Glutamatergic neuron (in vitro differentiated cells): ENCODE measurements around the gene PLSCR3. TPM values are rescaled to one million over a fixed set of nuclear protein-coding genes. Genes with fewer than 3 reads are reported as not detected.
A peak's percentile ranks its signal among the peaks of the same experiment; 100 is the strongest.

Source experiments
- DNase-seq: peaks from one replicate; pipeline ENCODE4 v3.0.0; 2022
- H3K27ac Mint-ChIP-seq: one replicate; pipeline ENCODE4 v1.8.0; 2020; ENCODE audit warnings: mild to moderate bottlenecking, mixed read lengths, inconsistent platforms; ENCODE audit not compliant: unreplicated experiment
- H3K27me3 Mint-ChIP-seq: one replicate; pipeline ENCODE4 v1.8.0; 2020; ENCODE audit warnings: mild to moderate bottlenecking, moderate library complexity, mixed read lengths, inconsistent platforms; ENCODE audit not compliant: unreplicated experiment
- H3K36me3 Mint-ChIP-seq: one replicate; pipeline ENCODE4 v1.8.0; 2020; ENCODE audit warnings: mild to moderate bottlenecking, mixed read lengths, inconsistent platforms; ENCODE audit not compliant: unreplicated experiment
- H3K4me1 Mint-ChIP-seq: one replicate; pipeline ENCODE4 v1.8.0; 2020; ENCODE audit warnings: mild to moderate bottlenecking, low read depth, mixed read lengths, inconsistent platforms; ENCODE audit not compliant: unreplicated experiment
- H3K4me3 Mint-ChIP-seq: one replicate; pipeline ENCODE4 v1.8.0; 2020; ENCODE audit warnings: mild to moderate bottlenecking, mixed read lengths, inconsistent platforms; ENCODE audit not compliant: unreplicated experiment
- H3K9me3 Mint-ChIP-seq: one replicate; pipeline ENCODE4 v1.8.0; 2020; ENCODE audit warnings: mild to moderate bottlenecking, moderate library complexity, mixed read lengths, inconsistent platforms; ENCODE audit not compliant: unreplicated experiment
- total RNA-seq: library from RNA; stranded (reverse); fragmentation: NEBNext Ultra II Directional; extraction: Animal tissue kit (Norgen Biotek cat#: 25700); gene quantifications from one replicate; pipeline ENCODE4 v1.2.1, GENCODE V29; 2021; ENCODE audit not compliant: unreplicated experiment
- TF ChIP-seq, protein P1 (sequence below): fragments of 200-600 bp; sonication (generic); IDR thresholded peaks from one replicate; pipeline ENCODE4 v1.5.0; 2021; ENCODE audit not compliant: partially characterized antibody, unreplicated experiment

PLSCR3 gene
- total RNA-seq, 1 donor from 2014 or later = 78.1 TPM

- DNase-seq = peak; percentile 57
- peak overlapping the region; percentile 86 for H3K4me3 Mint-ChIP-seq
- H3K36me3 Mint-ChIP-seq = no peaks in the 10 kb centered on the region
- H3K27ac Mint-ChIP-seq = peak overlapping the region; percentile 38
- peaks cover 17% of the 10 kb centered on the region for H3K4me1 Mint-ChIP-seq
- TF ChIP-seq, protein P1, sequence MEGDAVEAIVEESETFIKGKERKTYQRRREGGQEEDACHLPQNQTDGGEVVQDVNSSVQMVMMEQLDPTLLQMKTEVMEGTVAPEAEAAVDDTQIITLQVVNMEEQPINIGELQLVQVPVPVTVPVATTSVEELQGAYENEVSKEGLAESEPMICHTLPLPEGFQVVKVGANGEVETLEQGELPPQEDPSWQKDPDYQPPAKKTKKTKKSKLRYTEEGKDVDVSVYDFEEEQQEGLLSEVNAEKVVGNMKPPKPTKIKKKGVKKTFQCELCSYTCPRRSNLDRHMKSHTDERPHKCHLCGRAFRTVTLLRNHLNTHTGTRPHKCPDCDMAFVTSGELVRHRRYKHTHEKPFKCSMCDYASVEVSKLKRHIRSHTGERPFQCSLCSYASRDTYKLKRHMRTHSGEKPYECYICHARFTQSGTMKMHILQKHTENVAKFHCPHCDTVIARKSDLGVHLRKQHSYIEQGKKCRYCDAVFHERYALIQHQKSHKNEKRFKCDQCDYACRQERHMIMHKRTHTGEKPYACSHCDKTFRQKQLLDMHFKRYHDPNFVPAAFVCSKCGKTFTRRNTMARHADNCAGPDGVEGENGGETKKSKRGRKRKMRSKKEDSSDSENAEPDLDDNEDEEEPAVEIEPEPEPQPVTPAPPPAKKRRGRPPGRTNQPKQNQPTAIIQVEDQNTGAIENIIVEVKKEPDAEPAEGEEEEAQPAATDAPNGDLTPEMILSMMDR = no peak
- H3K9me3 Mint-ChIP-seq = peaks cover 18% of the 10 kb centered on the region
- H3K27me3 Mint-ChIP-seq = peaks cover 22% of the 10 kb centered on the region
These were observed 43.8 kb upstream of the PLSCR3 start for GRCh38 chr17:7437950-7438614.

- TF ChIP-seq, protein P1 = no peak
- peaks cover 21% of the 10 kb centered on the region for H3K27me3 Mint-ChIP-seq
- H3K4me3 Mint-ChIP-seq = peak overlapping the region; percentile 86
- H3K36me3 Mint-ChIP-seq = no peaks in the 10 kb centered on the region
- H3K4me1 Mint-ChIP-seq = peaks cover 17% of the 10 kb centered on the region
- peak overlapping the region; percentile 38 for H3K27ac Mint-ChIP-seq
- peaks cover 18% of the 10 kb centered on the region for H3K9me3 Mint-ChIP-seq
- DNase-seq = no peak
These were observed 43.1 kb upstream of the PLSCR3 start for GRCh38 chr17:7437369-7437863.

DNA sequence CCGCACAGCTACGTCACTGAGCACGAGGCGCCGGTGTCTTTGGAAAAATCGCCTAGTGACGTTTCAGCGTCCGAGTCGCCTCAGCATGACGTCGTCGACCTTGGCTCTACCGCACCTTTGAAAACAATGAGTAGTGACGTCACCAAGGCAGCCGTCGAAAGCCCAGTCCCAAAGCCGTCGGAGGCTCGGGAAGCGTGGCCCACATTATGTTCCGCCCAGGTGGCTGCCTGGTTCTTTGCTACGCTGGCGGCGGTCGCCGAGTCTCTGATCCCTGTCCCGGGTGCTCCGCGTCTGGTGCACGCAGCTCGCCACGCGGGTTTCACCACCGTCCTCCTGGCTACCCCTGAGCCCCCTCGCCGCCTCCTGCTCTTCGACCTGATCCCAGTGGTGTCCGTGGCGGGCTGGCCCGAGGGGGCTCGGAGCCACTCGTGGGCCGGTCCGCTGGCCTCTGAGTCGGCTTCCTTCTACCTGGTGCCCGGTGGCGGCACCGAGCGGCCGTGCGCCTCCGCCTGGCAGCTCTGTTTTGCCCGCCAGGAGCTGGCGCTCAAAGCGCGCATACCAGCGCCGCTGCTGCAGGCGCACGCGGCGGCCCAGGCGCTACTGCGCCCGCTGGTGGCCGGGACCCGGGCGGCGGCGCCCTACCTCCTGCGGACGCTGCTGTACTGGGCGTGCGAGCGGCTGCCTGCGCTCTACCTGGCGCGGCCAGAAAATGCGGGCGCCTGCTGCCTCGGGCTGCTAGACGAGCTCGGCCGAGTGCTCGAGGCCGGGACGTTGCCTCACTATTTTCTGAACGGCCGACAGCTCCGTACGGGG, 42.4 kb upstream of the PLSCR3 start:
- peak overlapping the region; percentile 87 for H3K4me3 Mint-ChIP-seq
- peaks cover 19% of the 10 kb centered on the region for H3K27me3 Mint-ChIP-seq
- H3K36me3 Mint-ChIP-seq = no peaks in the 10 kb centered on the region

GRCh38 chr17:7435676-7436555, 41.6 kb upstream of the PLSCR3 start:
- Mint-ChIP-seq H3K36me3 (no peaks in the 10 kb centered on the region), H3K27me3 (peaks cover 19% of the 10 kb centered on the region), H3K9me3 (peaks cover 20% of the 10 kb centered on the region), H3K4me3 (peak overlapping the region; percentile 87), H3K4me1 (peaks cover 12% of the 10 kb centered on the region), H3K27ac (no peak overlapping the region)
- TF ChIP-seq, protein P1 = no peak
- DNase-seq = peak; percentile 53

More for the DNA sequence above, 42.4 kb upstream of the PLSCR3 start:
- TF ChIP-seq, protein P1 = peak; percentile 54
- Mint-ChIP-seq H3K4me1 (peaks cover 17% of the 10 kb centered on the region), H3K27ac (no peak overlapping the region), H3K9me3 (peaks cover 18% of the 10 kb centered on the region)
- peak; percentile 88 for DNase-seq
